ENCODE measurements around the gene LEAP2.

LEAP2 gene

GRCh38 chr5:132865668-132866341 lies 7.7 kb upstream of the LEAP2 start:
- H3K36me3 Mint-ChIP-seq, result peaks cover 48% of the 10 kb centered on the region
- ATAC-seq (peak; percentile 52), DNase-seq (ENCODE audit: low spot score in 2 of 2) (no peak)
- peaks cover 25% of the 10 kb centered on the region for H3K4me1 Mint-ChIP-seq
- H3K9me3 Mint-ChIP-seq, result no peaks in the 10 kb centered on the region
- peak overlapping the region; percentile 98 for H3K27ac Mint-ChIP-seq
- peak overlapping the region; percentile 93 for H3K4me3 Mint-ChIP-seq

DNA sequence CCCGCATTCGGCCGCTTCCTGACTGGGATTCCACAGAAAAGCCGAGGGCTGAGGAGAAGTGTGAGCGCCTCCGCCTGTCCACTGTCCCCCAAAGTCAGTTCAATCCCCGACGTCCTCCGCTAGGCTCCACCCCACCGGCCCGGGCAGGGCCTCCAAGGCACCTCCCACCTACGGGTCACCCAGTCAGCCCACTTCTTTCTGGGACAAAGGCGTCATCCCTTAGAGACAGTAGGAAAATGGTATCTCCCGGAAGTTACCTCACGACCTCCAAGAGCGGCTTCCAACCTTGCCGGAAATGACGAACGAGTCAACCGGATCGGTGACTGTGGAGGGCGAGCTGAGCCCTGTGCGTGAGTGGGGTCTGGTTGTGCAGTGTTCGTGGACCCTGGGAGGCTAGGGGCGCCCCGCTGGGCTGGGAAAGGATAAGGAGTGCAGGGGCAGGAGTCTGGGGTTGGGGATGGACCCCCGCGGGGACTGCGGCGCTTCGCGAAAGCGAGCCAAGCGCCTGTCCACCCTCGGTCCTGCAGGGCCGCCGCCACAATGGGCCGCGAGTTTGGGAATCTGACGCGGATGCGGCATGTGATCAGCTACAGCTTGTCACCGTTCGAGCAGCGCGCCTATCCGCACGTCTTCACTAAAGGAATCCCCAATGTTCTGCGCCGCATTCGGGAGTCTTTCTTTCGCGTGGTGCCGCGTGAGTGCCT lies 7.0 kb upstream of the LEAP2 start, which contains the start of the genes GDF9 and UQCRQ:
Gene GDF9 (minus strand): TSS at position 128 of the 704 bp plus-strand sequence. CDS start 1,936 bp downstream, outside the sequence.
Gene UQCRQ (plus strand): TSS at position 301 of the 704 bp plus-strand sequence. CDS start 240 bp downstream, at position 541.
- Mint-ChIP-seq H3K36me3 (peaks cover 54% of the 10 kb centered on the region), H3K4me3 (peak within 1 kb of the TSS; percentile 93), H3K27ac (peak within 1 kb of the TSS; percentile 98), H3K9me3 (no peaks in the 10 kb centered on the region), H3K4me1 (peaks cover 25% of the 10 kb centered on the region)
- DNase-seq (ENCODE audit: low spot score in 2 of 2) (peak; percentile 75 to 94), ATAC-seq (peak; percentile 98)

- H3K9me3 Mint-ChIP-seq, result no peaks in the 10 kb centered on the region
- DNase-seq (ENCODE audit: low spot score in 2 of 2), result no peak
- H3K27ac Mint-ChIP-seq, result peak overlapping the region; percentile 98
- H3K36me3 Mint-ChIP-seq, result peaks cover 60% of the 10 kb centered on the region
- H3K4me3 Mint-ChIP-seq, result peak overlapping the region; percentile 93
- H3K4me1 Mint-ChIP-seq, result peaks cover 25% of the 10 kb centered on the region
- ATAC-seq, result peak; percentile 39
Observed at GRCh38 chr5:132867046-132867451, 6.4 kb upstream of the LEAP2 start.

DNA sequence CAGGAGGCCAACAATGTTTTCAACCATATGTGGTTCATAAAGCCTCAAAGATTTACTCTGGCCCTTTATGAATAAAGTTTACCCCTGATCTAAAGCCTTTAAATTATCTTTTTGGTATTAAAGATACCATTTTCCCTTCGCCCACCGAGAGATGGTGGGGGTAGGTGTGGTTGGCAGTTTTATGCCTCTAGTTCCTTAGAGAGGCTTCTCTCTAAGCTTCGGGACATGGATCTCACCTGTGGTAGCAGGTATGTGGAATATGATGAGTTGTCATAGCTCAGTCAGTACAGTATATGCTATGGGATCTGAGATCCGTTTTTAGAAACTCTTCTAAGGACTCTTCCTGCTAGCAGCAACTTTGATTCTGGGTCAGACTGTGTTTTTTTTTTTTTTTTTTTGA lies 4.7 kb upstream of the LEAP2 start:
- Mint-ChIP-seq H3K4me1 (peaks cover 25% of the 10 kb centered on the region), H3K9me3 (no peaks in the 10 kb centered on the region), H3K4me3 (no peak overlapping the region), H3K36me3 (peaks cover 75% of the 10 kb centered on the region), H3K27ac (peak overlapping the region; percentile 98)
- DNase-seq (ENCODE audit: low spot score in 2 of 2), result no peak
- no peak for ATAC-seq

DNA sequence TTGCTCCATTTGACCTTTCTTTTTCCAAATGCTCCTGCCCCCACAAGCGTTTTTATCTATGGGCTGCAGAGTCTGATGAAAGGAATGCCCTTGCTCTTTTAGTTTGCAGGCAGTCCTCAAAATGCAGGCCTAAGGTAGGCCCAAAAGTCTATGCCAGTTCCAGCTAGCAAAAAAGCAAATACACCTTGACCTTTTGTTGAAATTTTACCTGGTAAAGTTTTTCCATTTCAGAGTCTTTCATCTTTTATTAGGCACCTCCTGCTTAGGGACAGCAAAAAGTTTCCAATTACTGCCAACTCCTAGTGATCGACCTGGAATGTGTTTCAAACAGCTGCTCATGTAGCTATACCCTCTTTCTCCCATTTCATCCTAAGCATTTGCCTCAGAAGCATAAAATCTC lies 2.7 kb upstream of the LEAP2 start:
- Mint-ChIP-seq H3K9me3 (no peaks in the 10 kb centered on the region), H3K4me1 (peaks cover 24% of the 10 kb centered on the region), H3K4me3 (no peak overlapping the region), H3K27ac (peak overlapping the region; percentile 89), H3K36me3 (peaks cover 83% of the 10 kb centered on the region)
- DNase-seq (ENCODE audit: low spot score in 2 of 2) (no peak), ATAC-seq (no peak)

- Mint-ChIP-seq H3K27ac (peak overlapping the region; percentile 89), H3K9me3 (no peaks in the 10 kb centered on the region), H3K4me3 (no peak overlapping the region), H3K36me3 (peaks cover 76% of the 10 kb centered on the region), H3K4me1 (peaks cover 15% of the 10 kb centered on the region)
- DNase-seq (ENCODE audit: low spot score in 2 of 2) (no peak), ATAC-seq (no peak)
Observed at GRCh38 chr5:132871459-132872284, 1.8 kb upstream of the LEAP2 start.

GRCh38 chr5:132872788-132873118 lies 715 bp upstream of the LEAP2 start:
- Mint-ChIP-seq H3K4me1 (peaks cover 8% of the 10 kb centered on the region), H3K27ac (peak overlapping the region; percentile 55), H3K4me3 (no peak overlapping the region), H3K36me3 (peaks cover 66% of the 10 kb centered on the region), H3K9me3 (no peaks in the 10 kb centered on the region)
- ATAC-seq (no peak), DNase-seq (ENCODE audit: low spot score in 2 of 2) (no peak)

- no peak for DNase-seq (ENCODE audit: low spot score in 2 of 2)
- ATAC-seq, result no peak
- Mint-ChIP-seq H3K4me3 (no peak overlapping the region), H3K9me3 (no peaks in the 10 kb centered on the region), H3K4me1 (peaks cover 6% of the 10 kb centered on the region), H3K27ac (peak overlapping the region; percentile 17), H3K36me3 (peaks cover 66% of the 10 kb centered on the region)
Observed at GRCh38 chr5:132873930-132874271, 433 bp downstream of the LEAP2 start.

- DNase-seq (ENCODE audit: low spot score in 2 of 2) (no peak), ATAC-seq (no peak)
- no peak overlapping the region for H3K4me3 Mint-ChIP-seq
- H3K36me3 Mint-ChIP-seq, result peaks cover 67% of the 10 kb centered on the region
- H3K4me1 Mint-ChIP-seq, result no peaks in the 10 kb centered on the region
- H3K9me3 Mint-ChIP-seq, result no peaks in the 10 kb centered on the region
- no peak overlapping the region for H3K27ac Mint-ChIP-seq
Observed at GRCh38 chr5:132876020-132876759, 2.7 kb downstream of the LEAP2 start.

GRCh38 chr5:132877466-132877865 lies 4.0 kb downstream of the LEAP2 start:
- Mint-ChIP-seq H3K9me3 (no peaks in the 10 kb centered on the region), H3K4me1 (no peaks in the 10 kb centered on the region), H3K4me3 (no peak overlapping the region), H3K36me3 (peaks cover 67% of the 10 kb centered on the region), H3K27ac (no peak overlapping the region)
- ATAC-seq (no peak), DNase-seq (ENCODE audit: low spot score in 2 of 2) (no peak)

GRCh38 chr5:132877938-132878337 lies 4.5 kb downstream of the LEAP2 start:
- no peak for DNase-seq (ENCODE audit: low spot score in 2 of 2)
- no peaks in the 10 kb centered on the region for H3K4me1 Mint-ChIP-seq
- H3K4me3 Mint-ChIP-seq, result no peak overlapping the region
- peaks cover 67% of the 10 kb centered on the region for H3K36me3 Mint-ChIP-seq
- no peak for ATAC-seq
- no peaks in the 10 kb centered on the region for H3K9me3 Mint-ChIP-seq
- peak overlapping the region; percentile 18 for H3K27ac Mint-ChIP-seq

DNA sequence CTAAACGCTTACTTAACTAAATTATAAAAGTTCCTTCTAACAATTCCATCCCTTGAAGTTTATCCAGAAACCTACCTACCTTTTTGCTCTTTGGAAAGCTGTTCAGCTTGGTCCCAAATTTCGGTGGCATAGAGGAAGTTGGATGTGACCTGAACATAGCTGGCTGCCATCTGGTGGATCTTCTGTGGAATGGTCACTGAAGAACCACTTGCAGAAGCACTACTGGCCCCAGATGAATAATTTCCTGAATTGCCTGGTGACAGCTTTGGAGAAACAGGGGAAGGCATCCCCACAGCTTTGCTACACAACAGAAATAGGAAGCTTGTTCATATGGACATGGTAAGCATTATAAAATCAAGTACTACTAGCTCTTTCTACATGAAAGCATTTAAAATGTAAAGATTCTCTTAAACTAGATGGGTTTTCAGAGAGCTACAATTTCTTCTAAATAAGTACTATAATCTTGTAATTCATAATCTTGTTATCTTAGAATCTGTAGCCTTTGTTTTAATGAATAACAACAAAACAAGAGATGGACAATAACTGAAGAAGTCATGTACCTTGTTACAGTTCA lies 9.9 kb downstream of the LEAP2 start:
- Mint-ChIP-seq H3K36me3 (peaks cover 100% of the 10 kb centered on the region), H3K4me3 (no peak overlapping the region), H3K27ac (peak overlapping the region; percentile 45), H3K9me3 (no peaks in the 10 kb centered on the region), H3K4me1 (no peaks in the 10 kb centered on the region)
- peak; percentile 51 for ATAC-seq
- DNase-seq (ENCODE audit: low spot score in 2 of 2), result no peak

- no peak for ATAC-seq
- H3K36me3 Mint-ChIP-seq, result peaks cover 100% of the 10 kb centered on the region
- H3K9me3 Mint-ChIP-seq, result no peaks in the 10 kb centered on the region
- no peak for DNase-seq (ENCODE audit: low spot score in 2 of 2)
- peak overlapping the region; percentile 45 for H3K27ac Mint-ChIP-seq
- no peak overlapping the region for H3K4me3 Mint-ChIP-seq
- no peaks in the 10 kb centered on the region for H3K4me1 Mint-ChIP-seq
Observed at GRCh38 chr5:132884548-132884947, 11.1 kb downstream of the LEAP2 start.

GRCh38 chr5:132886064-132886823 lies 12.8 kb downstream of the LEAP2 start:
- peak overlapping the region; percentile 49 for H3K27ac Mint-ChIP-seq
- H3K4me3 Mint-ChIP-seq, result no peak overlapping the region
- H3K36me3 Mint-ChIP-seq, result peaks cover 98% of the 10 kb centered on the region
- no peaks in the 10 kb centered on the region for H3K4me1 Mint-ChIP-seq
- H3K9me3 Mint-ChIP-seq, result no peaks in the 10 kb centered on the region
- ATAC-seq (no peak), DNase-seq (ENCODE audit: low spot score in 2 of 2) (no peak)
